Neural progenitor cell (in vitro differentiated cells): ENCODE data around the gene MTFR2. TPM values are rescaled to one million over a fixed set of nuclear protein-coding genes. Genes with fewer than 3 reads are reported as not detected.

Experiments used
- DNase-seq: peaks from one replicate; pipeline ENCODE4 v3.0.0-alpha.2; 2016; ENCODE audit warnings: low spot score
- H2AFZ ChIP-seq: fragments of 200-600 bp; sonication (generic); replicated peaks from 2 replicates; pipeline ENCODE4 v1.6.1; 2016; ENCODE audit warnings: antibody characterized with exemption
- H3F3A ChIP-seq: fragments of 200-600 bp; sonication (generic); 2 replicates; pipeline ENCODE4 v1.6.1; 2016; ENCODE audit warnings: antibody characterized with exemption, low read depth
- H3K27ac ChIP-seq: fragments of 200-600 bp; sonication (generic); 2 replicates; pipeline ENCODE4 v1.5.1; 2016; ENCODE audit warnings: mild to moderate bottlenecking
- H3K27me3 ChIP-seq: fragments of 200-600 bp; sonication (generic); 2 replicates; pipeline ENCODE4 v1.6.1; 2016; ENCODE audit warnings: mild to moderate bottlenecking, moderate library complexity
- H3K36me3 ChIP-seq: fragments of 200-600 bp; sonication (generic); 2 replicates; pipeline ENCODE4 v1.5.1; 2016
- H3K4me1 ChIP-seq: fragments of 200-600 bp; sonication (generic); 2 replicates; pipeline ENCODE4 v1.6.1; 2016; ENCODE audit warnings: mixed run types
- H3K4me2 ChIP-seq: fragments of 200-600 bp; sonication (generic); 2 replicates; pipeline ENCODE4 v1.6.1; 2016
- H3K4me3 ChIP-seq: fragments of 200-600 bp; sonication (generic); 2 replicates; pipeline ENCODE4 v1.5.1; 2016
- H3K79me2 ChIP-seq: fragments of 200-600 bp; sonication (generic); 2 replicates; pipeline ENCODE4 v1.6.1; 2016; ENCODE audit warnings: low read depth
- H3K9ac ChIP-seq: fragments of 200-600 bp; sonication (generic); 2 replicates; pipeline ENCODE4 v1.6.1; 2016
- H3K9me3 ChIP-seq: fragments of 200-600 bp; sonication (generic); 2 replicates; pipeline ENCODE4 v1.5.1; 2016; ENCODE audit warnings: low read depth
- H4K20me1 ChIP-seq: fragments of 200-600 bp; sonication (generic); 2 replicates; pipeline ENCODE4 v1.6.1; 2016; ENCODE audit warnings: low read depth
- H3K27ac Mint-ChIP-seq: 3 replicates; pipeline ENCODE4 v1.8.0; 2021; ENCODE audit warnings: mixed read lengths
- H3K27me3 Mint-ChIP-seq: 2 replicates; pipeline ENCODE4 v1.8.0; 2022; ENCODE audit warnings: low read depth, mild to moderate bottlenecking, inconsistent platforms, moderate library complexity, mixed read lengths; ENCODE audit not compliant: insufficient read depth
- H3K36me3 Mint-ChIP-seq: 3 replicates; pipeline ENCODE4 v1.8.0; 2021; ENCODE audit warnings: mixed read lengths
- H3K4me1 Mint-ChIP-seq: 3 replicates; pipeline ENCODE4 v1.8.0; 2021; ENCODE audit warnings: mixed read lengths
- H3K4me3 Mint-ChIP-seq: 3 replicates; pipeline ENCODE4 v1.8.0; 2021; ENCODE audit warnings: mild to moderate bottlenecking, moderate library complexity, mixed read lengths
- H3K9me3 Mint-ChIP-seq: 3 replicates; pipeline ENCODE4 v1.8.0; 2020; ENCODE audit warnings: mixed read lengths
- CTCF ChIP-seq: fragments of 200-600 bp; sonication (generic); IDR thresholded peaks from 2 replicates; pipeline ENCODE4 v1.5.1; 2017; ENCODE audit warnings: antibody characterized with exemption, mild to moderate bottlenecking
- EZH2 ChIP-seq: fragments of 200-600 bp; sonication (generic); IDR thresholded peaks from 2 replicates; pipeline ENCODE4 v1.6.1; 2017; ENCODE audit warnings: antibody characterized with exemption, mild to moderate bottlenecking, moderate library complexity
- EZH2phosphoT487 ChIP-seq: fragments of 200-600 bp; sonication (generic); IDR thresholded peaks from 2 replicates; pipeline ENCODE4 v1.6.1; 2017; ENCODE audit warnings: antibody characterized with exemption
- total RNA-seq: library from RNA; depleted of rRNA; stranded (reverse); fragments of >200 nt; gene quantifications from 2 replicates; pipeline ENCODE4 v1.2.3, GENCODE V29; 2015; ENCODE audit warnings: low replicate concordance

MTFR2 gene
- total RNA-seq, 1 donor from 2014 or later = 12.6 TPM

GRCh38 chr6:136201732-136202131 is 48.4 kb downstream of the MTFR2 start:
- Histone ChIP-seq H3K36me3 (no peaks in the 10 kb centered on the region), H3K4me2 (no peak overlapping the region), H4K20me1 (no peaks in the 10 kb centered on the region), H3K4me3 (no peak overlapping the region), H3K79me2 (no peaks in the 10 kb centered on the region), H2AFZ (no peak overlapping the region), H3K27ac (no peak overlapping the region), H3K27me3 (no peaks in the 10 kb centered on the region), H3F3A (no peaks in the 10 kb centered on the region), H3K4me1 (no peaks in the 10 kb centered on the region), H3K9me3 (no peaks in the 10 kb centered on the region), H3K9ac (no peak overlapping the region)
- no peak for DNase-seq
- Mint-ChIP-seq H3K36me3 (no peaks in the 10 kb centered on the region), H3K27me3 (no peaks in the 10 kb centered on the region), H3K4me1 (no peaks in the 10 kb centered on the region), H3K9me3 (no peaks in the 10 kb centered on the region), H3K4me3 (no peak overlapping the region), H3K27ac (no peak overlapping the region)
- no peak for TF ChIP-seq EZH2phosphoT487
- no peak for TF ChIP-seq EZH2

GRCh38 chr6:136192902-136193301 is 57.2 kb downstream of the MTFR2 start:
- H4K20me1 ChIP-seq = no peaks in the 10 kb centered on the region
- H3K36me3 ChIP-seq = no peaks in the 10 kb centered on the region
- H3K4me1 Mint-ChIP-seq = peaks cover 32% of the 10 kb centered on the region

GRCh38 chr6:136191606-136192312 is 58.4 kb downstream of the MTFR2 start:
- Mint-ChIP-seq H3K36me3 (no peaks in the 10 kb centered on the region), H3K4me3 (no peak overlapping the region), H3K4me1 (peaks cover 34% of the 10 kb centered on the region), H3K27ac (no peak overlapping the region), H3K9me3 (no peaks in the 10 kb centered on the region), H3K27me3 (no peaks in the 10 kb centered on the region)
- no peaks in the 10 kb centered on the region for H3K27me3 ChIP-seq
- H3K4me2 ChIP-seq = no peak overlapping the region
- no peaks in the 10 kb centered on the region for H3K9me3 ChIP-seq
- H3F3A ChIP-seq = no peaks in the 10 kb centered on the region
- no peaks in the 10 kb centered on the region for H3K36me3 ChIP-seq
- H2AFZ ChIP-seq = no peak overlapping the region
- no peaks in the 10 kb centered on the region for H3K79me2 ChIP-seq
- no peaks in the 10 kb centered on the region for H3K4me1 ChIP-seq
- no peak overlapping the region for H3K4me3 ChIP-seq
- TF ChIP-seq CTCF (no peak), EZH2 (no peak), EZH2phosphoT487 (no peak)
- DNase-seq = no peak
- no peaks in the 10 kb centered on the region for H4K20me1 ChIP-seq
- H3K27ac ChIP-seq = no peak overlapping the region
- no peak overlapping the region for H3K9ac ChIP-seq

More at GRCh38 chr6:136192902-136193301, 57.2 kb downstream of the MTFR2 start:
- no peaks in the 10 kb centered on the region for H3K9me3 ChIP-seq
- H2AFZ ChIP-seq = no peak overlapping the region
- H3K4me3 ChIP-seq = no peak overlapping the region
- DNase-seq = no peak
- no peak overlapping the region for H3K27ac ChIP-seq
- Mint-ChIP-seq H3K9me3 (no peaks in the 10 kb centered on the region), H3K27ac (no peak overlapping the region), H3K4me3 (no peak overlapping the region), H3K36me3 (no peaks in the 10 kb centered on the region), H3K27me3 (no peaks in the 10 kb centered on the region)
- no peak for TF ChIP-seq CTCF
- no peak for TF ChIP-seq EZH2phosphoT487
- no peak for TF ChIP-seq EZH2
- no peaks in the 10 kb centered on the region for H3K79me2 ChIP-seq
- H3K27me3 ChIP-seq = no peaks in the 10 kb centered on the region
- H3K4me1 ChIP-seq = no peaks in the 10 kb centered on the region
- no peak overlapping the region for H3K9ac ChIP-seq
- no peak overlapping the region for H3K4me2 ChIP-seq
- H3F3A ChIP-seq = no peaks in the 10 kb centered on the region

- H3K27me3 Mint-ChIP-seq = no peaks in the 10 kb centered on the region
- no peak for DNase-seq
- TF ChIP-seq CTCF (no peak), EZH2 (no peak), EZH2phosphoT487 (no peak)
- Histone ChIP-seq H3K79me2 (no peaks in the 10 kb centered on the region), H4K20me1 (no peaks in the 10 kb centered on the region), H3K9ac (no peak overlapping the region), H3K36me3 (no peaks in the 10 kb centered on the region), H3K4me1 (no peaks in the 10 kb centered on the region), H3K4me2 (no peak overlapping the region), H3K27me3 (no peaks in the 10 kb centered on the region), H2AFZ (no peak overlapping the region), H3F3A (no peaks in the 10 kb centered on the region), H3K4me3 (no peak overlapping the region), H3K27ac (no peak overlapping the region), H3K9me3 (no peaks in the 10 kb centered on the region)
- peaks cover 33% of the 10 kb centered on the region for H3K4me1 Mint-ChIP-seq
- H3K36me3 Mint-ChIP-seq = no peaks in the 10 kb centered on the region
- no peaks in the 10 kb centered on the region for H3K9me3 Mint-ChIP-seq
- no peak overlapping the region for H3K4me3 Mint-ChIP-seq
- H3K27ac Mint-ChIP-seq = no peak overlapping the region
Measured at GRCh38 chr6:136189104-136189503, 61.0 kb downstream of the MTFR2 start.
